RWPE2 (cell line): Measurements from ENCODE around the gene WDR37.

Source experiments
- ATAC-seq: fragments of 200-7000 bp; cut with Tn5 transposase; 3 replicates; pipeline ENCODE4 v1.9.1; 2021; ENCODE audit warnings: low read depth
- DNase-seq: peaks from one replicate; pipeline ENCODE4 v3.0.0-alpha.2; 2020; ENCODE audit warnings: low spot score
- H3K27ac ChIP-seq: fragments of 450-650 bp; 2 replicates; pipeline ENCODE4 v1.5.1; 2017; ENCODE audit warnings: mild to moderate bottlenecking; ENCODE audit not compliant: poor library complexity, severe bottlenecking
- H3K27me3 ChIP-seq: fragments of 250-450 bp; sonication (Bioruptor Pico); 2 replicates; pipeline ENCODE4 v1.5.1; 2021; ENCODE audit warnings: mild to moderate bottlenecking, moderate library complexity; ENCODE audit not compliant: insufficient read depth, poor library complexity, severe bottlenecking
- H3K36me3 ChIP-seq: fragments of 250-450 bp; sonication (Bioruptor Pico); 2 replicates; pipeline ENCODE4 v1.5.1; 2020; ENCODE audit warnings: low read depth, mild to moderate bottlenecking, moderate library complexity
- H3K4me1 ChIP-seq: fragments of 250-450 bp; sonication (Bioruptor Pico); 2 replicates; pipeline ENCODE4 v1.5.1; 2021; ENCODE audit warnings: mild to moderate bottlenecking, moderate library complexity; ENCODE audit not compliant: insufficient read depth, poor library complexity, severe bottlenecking
- H3K4me3 ChIP-seq: fragments of 250-450 bp; sonication (Bioruptor Pico); 2 replicates; pipeline ENCODE4 v1.5.1; 2021; ENCODE audit warnings: mild to moderate bottlenecking, moderate library complexity; ENCODE audit not compliant: severe bottlenecking
- H3K9me3 ChIP-seq: fragments of 250-450 bp; sonication (Bioruptor Pico); 2 replicates; pipeline ENCODE4 v1.5.1; 2021; ENCODE audit warnings: mild to moderate bottlenecking, moderate library complexity; ENCODE audit not compliant: severe bottlenecking
- CTCF ChIP-seq: fragments of 450-650 bp; IDR thresholded peaks from one replicate; pipeline ENCODE4 v1.5.1; 2017; ENCODE audit warnings: mild to moderate bottlenecking, moderate library complexity; ENCODE audit not compliant: poor library complexity, severe bottlenecking

The WDR37 gene

DNA sequence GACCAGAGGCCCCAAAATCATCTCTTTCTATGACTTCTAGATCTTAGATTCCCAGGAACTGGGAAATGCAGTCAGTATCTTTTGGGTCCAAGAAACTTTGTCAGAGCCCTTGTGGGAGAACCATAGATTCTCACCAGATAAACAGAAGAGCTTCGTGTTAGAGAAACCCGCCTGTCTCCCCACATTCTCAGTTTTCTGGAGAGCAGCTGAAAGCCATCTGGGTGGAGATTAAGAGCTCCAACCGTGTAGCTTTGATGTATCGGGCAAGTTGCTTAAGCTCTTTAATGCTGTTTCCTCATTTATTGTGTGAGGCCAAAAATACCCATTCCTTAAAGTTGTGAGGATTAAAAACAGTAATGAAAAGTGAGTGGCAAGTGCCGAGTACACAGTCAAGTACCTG is 107.6 kb downstream of the WDR37 start:
- TF ChIP-seq CTCF = no peak
- Histone ChIP-seq H3K36me3 (no peaks in the 10 kb centered on the region), H3K4me1 (no peaks in the 10 kb centered on the region), H3K4me3 (no peak overlapping the region), H3K9me3 (no peaks in the 10 kb centered on the region), H3K27me3 (no peaks in the 10 kb centered on the region), H3K27ac (no peak overlapping the region)
- no peak for DNase-seq
- no peak for ATAC-seq

- Histone ChIP-seq H3K27me3 (no peaks in the 10 kb centered on the region), H3K36me3 (no peaks in the 10 kb centered on the region), H3K4me3 (no peak overlapping the region), H3K27ac (no peak overlapping the region), H3K9me3 (no peaks in the 10 kb centered on the region), H3K4me1 (no peaks in the 10 kb centered on the region)
- no peak for DNase-seq
- TF ChIP-seq CTCF = no peak
- no peak for ATAC-seq
Measured at GRCh38 chr10:1166101-1166827, 110.1 kb downstream of the WDR37 start.

GRCh38 chr10:1166828-1167275 is 110.7 kb downstream of the WDR37 start:
- H3K27ac ChIP-seq = no peak overlapping the region
- TF ChIP-seq CTCF = no peak
- H3K9me3 ChIP-seq = no peaks in the 10 kb centered on the region
- no peaks in the 10 kb centered on the region for H3K4me1 ChIP-seq
- no peak overlapping the region for H3K4me3 ChIP-seq
- H3K27me3 ChIP-seq = no peaks in the 10 kb centered on the region
- no peak for ATAC-seq
- H3K36me3 ChIP-seq = no peaks in the 10 kb centered on the region
- no peak for DNase-seq

- DNase-seq = no peak
- Histone ChIP-seq H3K4me3 (no peak overlapping the region), H3K9me3 (no peaks in the 10 kb centered on the region), H3K4me1 (no peaks in the 10 kb centered on the region), H3K27me3 (no peaks in the 10 kb centered on the region), H3K27ac (no peak overlapping the region), H3K36me3 (no peaks in the 10 kb centered on the region)
- TF ChIP-seq CTCF = no peak
- ATAC-seq = no peak
Measured at GRCh38 chr10:1168763-1169162, 112.6 kb downstream of the WDR37 start.

GRCh38 chr10:1169186-1169885 is 113.2 kb downstream of the WDR37 start:
- DNase-seq (no peak), ATAC-seq (no peak)
- Histone ChIP-seq H3K27me3 (no peaks in the 10 kb centered on the region), H3K27ac (no peak overlapping the region), H3K4me1 (no peaks in the 10 kb centered on the region), H3K4me3 (no peak overlapping the region), H3K36me3 (no peaks in the 10 kb centered on the region), H3K9me3 (no peaks in the 10 kb centered on the region)
- no peak for TF ChIP-seq CTCF
